Neural cell (in vitro differentiated cells): Measurements from ENCODE around the gene PLD1. TPM values are rescaled to one million over a fixed set of nuclear protein-coding genes. Genes with fewer than 3 reads are reported as not detected.

Experiments
- H2AFZ ChIP-seq: fragments of 200-600, 300-800 bp; sonication (generic), shearing (Covaris generic); 2 replicates; pipeline ENCODE4 v1.6.0; 2014; ENCODE audit warnings: low read depth, mild to moderate bottlenecking, antibody characterized with exemption, low read length, moderate library complexity
- H3F3A ChIP-seq: fragments of 200-600 bp; shearing (Covaris generic); 2 replicates; pipeline ENCODE4 v1.6.1; 2016; ENCODE audit warnings: mild to moderate bottlenecking, moderate library complexity, mixed read lengths, antibody characterized with exemption, low read length; ENCODE audit not compliant: insufficient read depth, poor library complexity, severe bottlenecking
- H3K27ac ChIP-seq: fragments of 200-600, 300-800 bp; sonication (generic), shearing (Covaris generic); 2 replicates; pipeline ENCODE4 v1.5.1; 2014; ENCODE audit warnings: mild to moderate bottlenecking, low read length, moderate library complexity
- H3K27me3 ChIP-seq: fragments of 300-800, 200-600 bp; sonication (generic), shearing (Covaris generic); 2 replicates; pipeline ENCODE4 v1.6.0; 2014; ENCODE audit warnings: mild to moderate bottlenecking, low read depth, low read length, moderate library complexity; ENCODE audit not compliant: insufficient read depth
- H3K36me3 ChIP-seq: fragments of 300-800, 200-600 bp; sonication (generic), shearing (Covaris generic); 2 replicates; pipeline ENCODE4 v1.5.1; 2014; ENCODE audit warnings: mild to moderate bottlenecking, antibody characterized with exemption, low read length, moderate library complexity; ENCODE audit not compliant: insufficient read depth
- H3K4me2 ChIP-seq: fragments of 300-800, 200-600 bp; sonication (generic), shearing (Covaris generic); 2 replicates; pipeline ENCODE4 v1.6.0; 2014; ENCODE audit warnings: mild to moderate bottlenecking, low read length
- H3K4me3 ChIP-seq: fragments of 300-800, 200-600 bp; sonication (generic), shearing (Covaris generic); 2 replicates; pipeline ENCODE4 v1.5.1; 2014; ENCODE audit warnings: mild to moderate bottlenecking, low read length, moderate library complexity
- H3K79me2 ChIP-seq: fragments of 200-600 bp; shearing (Covaris generic); replicated peaks from 2 replicates; pipeline ENCODE4 v1.6.0; 2014; ENCODE audit warnings: mild to moderate bottlenecking, low read length, moderate library complexity; ENCODE audit not compliant: insufficient read depth
- H3K9ac ChIP-seq: fragments of 300-800, 200-600 bp; sonication (generic), shearing (Covaris generic); 2 replicates; pipeline ENCODE4 v1.6.1; 2016; ENCODE audit warnings: mild to moderate bottlenecking, low read length, mixed read lengths
- H3K9me2 ChIP-seq: fragments of 200-600 bp; shearing (Covaris generic); 2 replicates; pipeline ENCODE4 v1.6.1; 2016; ENCODE audit warnings: mild to moderate bottlenecking, low read length, mixed read lengths; ENCODE audit not compliant: insufficient read depth
- H3K9me3 ChIP-seq: fragments of 200-600, 300-800 bp; sonication (generic), shearing (Covaris generic); 2 replicates; pipeline ENCODE4 v1.6.1; 2016; ENCODE audit warnings: mild to moderate bottlenecking, mixed run types, low read length, moderate library complexity, mixed read lengths
- H4K20me1 ChIP-seq: fragments of 200-600 bp; shearing (Covaris generic); 2 replicates; pipeline ENCODE4 v1.6.1; 2016; ENCODE audit warnings: mild to moderate bottlenecking, mixed run types; ENCODE audit not compliant: insufficient read depth
- CTCF ChIP-seq: fragments of 450-650 bp; IDR thresholded peaks from 2 replicates; pipeline ENCODE4 v1.5.1; 2014; ENCODE audit warnings: antibody characterized with exemption, mild to moderate bottlenecking, moderate library complexity; ENCODE audit not compliant: poor library complexity, severe bottlenecking
- EP300 ChIP-seq: fragments of 450-650 bp; conservative IDR thresholded peaks from 2 replicates; pipeline ENCODE4 v1.6.1; 2014; ENCODE audit warnings: antibody characterized with exemption, mild to moderate bottlenecking, moderate library complexity; ENCODE audit not compliant: poor library complexity, severe bottlenecking
- EZH2 ChIP-seq: fragments of 200-600, 300-800 bp; shearing (Covaris generic), sonication (generic); IDR thresholded peaks from 2 replicates; pipeline ENCODE4 v1.6.1; 2014; ENCODE audit warnings: antibody characterized with exemption, low read length, borderline replicate concordance, mild to moderate bottlenecking; ENCODE audit not compliant: insufficient read depth, poor library complexity, severe bottlenecking
- MXI1 ChIP-seq: fragments of 450-650 bp; conservative IDR thresholded peaks from 2 replicates; pipeline ENCODE4 v1.6.1; 2014; ENCODE audit warnings: antibody characterized with exemption, mild to moderate bottlenecking; ENCODE audit not compliant: poor library complexity, severe bottlenecking
- POLR2AphosphoS5 ChIP-seq: IDR thresholded peaks from 2 replicates; pipeline ENCODE4 v1.6.1; 2012
- RAD21 ChIP-seq: fragments of 450-650 bp; conservative IDR thresholded peaks from 2 replicates; pipeline ENCODE4 v1.6.1; 2014; ENCODE audit warnings: antibody characterized with exemption, mild to moderate bottlenecking, moderate library complexity
- REST ChIP-seq: IDR thresholded peaks from 2 replicates; pipeline ENCODE4 v1.6.1; 2012; ENCODE audit warnings: borderline replicate concordance
- SMC3 ChIP-seq: fragments of 450-650 bp; conservative IDR thresholded peaks from 2 replicates; pipeline ENCODE4 v1.6.1; 2014; ENCODE audit warnings: antibody characterized with exemption, mild to moderate bottlenecking, moderate library complexity; ENCODE audit not compliant: poor library complexity
- TAF1 ChIP-seq: IDR thresholded peaks from 2 replicates; pipeline ENCODE4 v1.6.1; 2012; ENCODE audit warnings: low read depth
- polyA plus RNA-seq: library from polyadenylated mRNA; depleted of rRNA; stranded (reverse); fragments of >200 nt; gene quantifications from 2 replicates; pipeline ENCODE4 v1.2.3, GENCODE V29; 2014

The PLD1 gene
- polyA plus RNA-seq, 1 donor from 2014 or later = 0.06 TPM

GRCh38 chr3:171752329-171752728, 58.0 kb downstream of the PLD1 start:
- H3F3A ChIP-seq = no peaks in the 10 kb centered on the region
- no peak for TF ChIP-seq TAF1
- TF ChIP-seq MXI1 = no peak
- TF ChIP-seq RAD21 = no peak
- TF ChIP-seq EZH2 = no peak
- TF ChIP-seq EP300 = no peak
- TF ChIP-seq CTCF = no peak
- no peak for TF ChIP-seq SMC3
- TF ChIP-seq REST = no peak
- no peak for TF ChIP-seq POLR2AphosphoS5
- H3K79me2 ChIP-seq = no peaks in the 10 kb centered on the region
- no peak overlapping the region for H2AFZ ChIP-seq
- no peak overlapping the region for H3K9ac ChIP-seq
- no peaks in the 10 kb centered on the region for H3K9me3 ChIP-seq
- H3K4me3 ChIP-seq = no peak overlapping the region
- no peaks in the 10 kb centered on the region for H3K9me2 ChIP-seq
- no peak overlapping the region for H3K4me2 ChIP-seq
- H4K20me1 ChIP-seq = peaks cover 4% of the 10 kb centered on the region
- no peaks in the 10 kb centered on the region for H3K36me3 ChIP-seq
- no peak overlapping the region for H3K27ac ChIP-seq
- no peaks in the 10 kb centered on the region for H3K27me3 ChIP-seq

- no peak overlapping the region for H3K27ac ChIP-seq
- no peaks in the 10 kb centered on the region for H3K9me3 ChIP-seq
- H3K36me3 ChIP-seq = no peaks in the 10 kb centered on the region
- no peaks in the 10 kb centered on the region for H3F3A ChIP-seq
- no peaks in the 10 kb centered on the region for H3K79me2 ChIP-seq
- H2AFZ ChIP-seq = no peak overlapping the region
- TF ChIP-seq SMC3 (no peak), CTCF (no peak), MXI1 (no peak), EP300 (no peak), RAD21 (no peak), REST (no peak), TAF1 (no peak), POLR2AphosphoS5 (no peak), EZH2 (no peak)
- H3K9ac ChIP-seq = no peak overlapping the region
- H3K27me3 ChIP-seq = no peaks in the 10 kb centered on the region
- H3K4me3 ChIP-seq = no peak overlapping the region
- H3K9me2 ChIP-seq = no peaks in the 10 kb centered on the region
- H3K4me2 ChIP-seq = no peak overlapping the region
- H4K20me1 ChIP-seq = peaks cover 4% of the 10 kb centered on the region
Measured at GRCh38 chr3:171749124-171749523, 61.2 kb downstream of the PLD1 start.
